ENCODE results near the gene FASTKD3.

DNA sequence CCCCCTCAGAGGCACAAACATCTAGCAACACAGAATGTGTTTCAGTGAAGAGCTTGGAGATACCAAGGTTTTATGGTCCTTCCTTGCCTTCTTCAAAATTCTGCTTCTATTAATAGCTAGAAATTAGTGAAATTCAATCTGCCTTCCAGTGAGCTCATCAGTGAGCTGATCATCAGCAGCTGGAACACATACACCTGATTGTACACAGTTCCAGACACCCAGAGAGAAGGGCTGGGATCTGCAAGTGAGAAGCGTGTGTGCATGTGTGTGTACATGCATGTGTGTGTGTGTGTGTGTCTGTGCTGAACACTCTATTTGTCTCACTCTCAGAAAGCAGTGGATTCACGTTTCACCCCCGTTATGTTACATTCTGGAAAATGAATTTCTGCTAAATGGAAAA lies 46.4 kb downstream of the FASTKD3 start:
- TF ChIP-seq, protein P1, sequence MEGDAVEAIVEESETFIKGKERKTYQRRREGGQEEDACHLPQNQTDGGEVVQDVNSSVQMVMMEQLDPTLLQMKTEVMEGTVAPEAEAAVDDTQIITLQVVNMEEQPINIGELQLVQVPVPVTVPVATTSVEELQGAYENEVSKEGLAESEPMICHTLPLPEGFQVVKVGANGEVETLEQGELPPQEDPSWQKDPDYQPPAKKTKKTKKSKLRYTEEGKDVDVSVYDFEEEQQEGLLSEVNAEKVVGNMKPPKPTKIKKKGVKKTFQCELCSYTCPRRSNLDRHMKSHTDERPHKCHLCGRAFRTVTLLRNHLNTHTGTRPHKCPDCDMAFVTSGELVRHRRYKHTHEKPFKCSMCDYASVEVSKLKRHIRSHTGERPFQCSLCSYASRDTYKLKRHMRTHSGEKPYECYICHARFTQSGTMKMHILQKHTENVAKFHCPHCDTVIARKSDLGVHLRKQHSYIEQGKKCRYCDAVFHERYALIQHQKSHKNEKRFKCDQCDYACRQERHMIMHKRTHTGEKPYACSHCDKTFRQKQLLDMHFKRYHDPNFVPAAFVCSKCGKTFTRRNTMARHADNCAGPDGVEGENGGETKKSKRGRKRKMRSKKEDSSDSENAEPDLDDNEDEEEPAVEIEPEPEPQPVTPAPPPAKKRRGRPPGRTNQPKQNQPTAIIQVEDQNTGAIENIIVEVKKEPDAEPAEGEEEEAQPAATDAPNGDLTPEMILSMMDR (IDR thresholded peaks at IDR 0.05) = no peak
- TF ChIP-seq POLR2A (IDR thresholded peaks at IDR 0.05) = no peak

All from adrenal gland (tissue), 5 donors.